Measurements from ENCODE around the gene TULP4.

The TULP4 gene

DNA sequence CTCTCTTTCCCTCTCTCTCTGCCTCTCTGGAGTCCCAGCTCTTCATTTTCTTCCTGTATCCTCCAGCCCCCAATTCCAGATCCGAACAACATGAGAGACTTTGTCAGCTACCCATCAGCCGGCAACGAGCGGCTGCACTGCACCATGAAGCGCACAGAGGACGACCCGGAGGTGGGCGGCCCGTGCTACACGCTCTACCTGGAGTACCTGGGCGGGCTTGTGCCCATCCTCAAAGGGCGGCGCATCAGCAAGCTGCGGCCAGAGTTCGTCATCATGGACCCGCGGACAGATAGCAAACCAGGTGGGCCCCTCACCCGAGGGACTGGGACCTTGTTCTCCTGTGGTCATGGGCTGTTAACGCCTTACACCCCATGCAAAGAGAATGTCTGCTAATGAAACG, 168.7 kb downstream of the TULP4 start:
- Histone ChIP-seq H3K4me1 (ENCODE audit: control insufficient read depth, insufficient read depth, low read length) (no peaks in the 10 kb centered on the region), H3K9ac (ENCODE audit: low read length) (no peak overlapping the region), H3K4me3 (ENCODE audit: low read length) (no peak overlapping the region), H3K27me3 (ENCODE audit: control insufficient read depth, insufficient read depth, low read length) (no peaks in the 10 kb centered on the region), H3K36me3 (ENCODE audit: control insufficient read depth, insufficient read depth, low read length) (peaks cover 14% of the 10 kb centered on the region), H3K27ac (ENCODE audit: low read depth, low read length) (no peak overlapping the region)

GRCh38 chr6:158481690-158482473, 169.6 kb downstream of the TULP4 start:
- Histone ChIP-seq H3K27ac (ENCODE audit: low read depth, low read length) (no peak overlapping the region), H3K4me1 (ENCODE audit: control insufficient read depth, insufficient read depth, low read length) (no peaks in the 10 kb centered on the region), H3K27me3 (ENCODE audit: control insufficient read depth, insufficient read depth, low read length) (no peaks in the 10 kb centered on the region), H3K9ac (ENCODE audit: low read length) (no peak overlapping the region), H3K36me3 (ENCODE audit: control insufficient read depth, insufficient read depth, low read length) (peaks cover 14% of the 10 kb centered on the region), H3K4me3 (ENCODE audit: low read length) (no peak overlapping the region)

DNA sequence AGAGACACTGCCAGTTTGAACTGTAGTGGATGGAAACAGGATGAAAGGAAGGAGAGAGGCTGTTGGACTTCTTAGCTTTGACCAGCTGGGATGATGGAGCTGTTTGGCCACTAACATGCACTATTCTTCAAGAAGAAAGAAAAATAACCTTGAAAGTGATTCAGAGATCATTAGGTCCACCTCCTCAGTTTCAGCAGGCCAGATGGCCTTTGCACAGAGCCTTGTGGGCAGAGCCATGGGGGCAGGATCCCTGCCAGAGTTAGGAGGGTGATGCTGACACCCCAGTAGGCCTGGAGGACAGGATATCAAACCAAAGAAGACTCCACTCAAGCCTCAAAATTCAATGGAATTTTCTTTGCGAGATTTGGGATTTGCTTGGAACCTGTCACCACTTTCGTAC, 173.2 kb downstream of the TULP4 start:
- Histone ChIP-seq H3K27ac (ENCODE audit: low read depth, low read length) (no peak overlapping the region), H3K27me3 (ENCODE audit: control insufficient read depth, insufficient read depth, low read length) (no peaks in the 10 kb centered on the region), H3K36me3 (ENCODE audit: control insufficient read depth, insufficient read depth, low read length) (peaks cover 10% of the 10 kb centered on the region), H3K4me3 (ENCODE audit: low read length) (no peak overlapping the region), H3K4me1 (ENCODE audit: control insufficient read depth, insufficient read depth, low read length) (no peaks in the 10 kb centered on the region), H3K9ac (ENCODE audit: low read length) (no peak overlapping the region)

- Histone ChIP-seq H3K4me3 (ENCODE audit: low read length) (no peak overlapping the region), H3K27ac (ENCODE audit: low read depth, low read length) (no peak overlapping the region), H3K36me3 (ENCODE audit: control insufficient read depth, insufficient read depth, low read length) (peaks cover 4% of the 10 kb centered on the region), H3K4me1 (ENCODE audit: control insufficient read depth, insufficient read depth, low read length) (no peaks in the 10 kb centered on the region), H3K9ac (ENCODE audit: low read length) (no peak overlapping the region), H3K27me3 (ENCODE audit: control insufficient read depth, insufficient read depth, low read length) (no peaks in the 10 kb centered on the region)
Measured at GRCh38 chr6:158487495-158487894, 175.2 kb downstream of the TULP4 start.

DNA sequence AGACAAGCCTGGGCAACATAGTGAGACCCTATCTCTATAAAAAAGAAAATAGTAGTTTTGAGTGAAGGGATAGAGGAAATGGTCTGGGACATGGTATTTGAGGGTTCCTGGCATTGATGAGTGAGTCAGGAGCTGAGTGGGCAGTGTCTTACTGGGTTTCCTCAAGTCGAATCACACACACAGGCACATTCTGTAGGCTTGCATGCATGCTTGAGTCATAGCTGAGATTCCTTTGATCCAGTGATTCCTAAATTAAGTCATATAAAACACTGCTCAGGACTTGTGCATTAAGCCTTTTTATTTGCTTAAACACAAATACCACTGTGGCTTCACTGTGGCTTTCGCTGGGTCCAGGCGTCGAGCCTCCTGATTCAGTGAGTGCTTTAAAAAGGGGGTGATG, 175.8 kb downstream of the TULP4 start:
- H3K9ac ChIP-seq (ENCODE audit: low read length), result no peak overlapping the region
- no peak overlapping the region for H3K27ac ChIP-seq (ENCODE audit: low read depth, low read length)
- no peaks in the 10 kb centered on the region for H3K4me1 ChIP-seq (ENCODE audit: control insufficient read depth, insufficient read depth, low read length)
- peaks cover 3% of the 10 kb centered on the region for H3K36me3 ChIP-seq (ENCODE audit: control insufficient read depth, insufficient read depth, low read length)
- H3K27me3 ChIP-seq (ENCODE audit: control insufficient read depth, insufficient read depth, low read length), result no peaks in the 10 kb centered on the region
- no peak overlapping the region for H3K4me3 ChIP-seq (ENCODE audit: low read length)

DNA sequence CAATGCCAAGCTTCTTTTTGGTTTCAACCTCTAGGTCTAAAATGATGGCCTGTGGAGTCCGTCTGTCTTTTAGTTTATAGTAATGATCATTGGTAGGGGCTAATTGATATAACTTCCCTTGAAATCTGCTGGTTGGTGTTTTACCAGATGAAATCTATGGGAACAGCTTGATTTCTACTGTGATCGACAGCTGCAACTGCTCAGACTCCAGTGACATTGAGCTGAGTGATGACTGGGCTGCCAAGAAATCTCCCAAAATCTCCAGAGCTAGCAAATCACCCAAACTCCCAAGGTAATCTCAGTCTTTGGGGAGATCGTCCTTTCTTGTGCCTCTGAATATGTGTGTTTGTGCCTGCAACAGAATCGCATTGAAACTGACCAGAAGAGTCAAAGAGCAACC, 177.2 kb downstream of the TULP4 start:
- no peak overlapping the region for H3K9ac ChIP-seq (ENCODE audit: low read length)
- peaks cover 8% of the 10 kb centered on the region for H3K36me3 ChIP-seq (ENCODE audit: control insufficient read depth, insufficient read depth, low read length)
- H3K27ac ChIP-seq (ENCODE audit: low read depth, low read length), result no peak overlapping the region
- no peaks in the 10 kb centered on the region for H3K27me3 ChIP-seq (ENCODE audit: control insufficient read depth, insufficient read depth, low read length)
- no peaks in the 10 kb centered on the region for H3K4me1 ChIP-seq (ENCODE audit: control insufficient read depth, insufficient read depth, low read length)
- no peak overlapping the region for H3K4me3 ChIP-seq (ENCODE audit: low read length)

- peaks cover 8% of the 10 kb centered on the region for H3K36me3 ChIP-seq (ENCODE audit: control insufficient read depth, insufficient read depth, low read length)
- no peak overlapping the region for H3K9ac ChIP-seq (ENCODE audit: low read length)
- H3K4me1 ChIP-seq (ENCODE audit: control insufficient read depth, insufficient read depth, low read length), result no peaks in the 10 kb centered on the region
- no peak overlapping the region for H3K4me3 ChIP-seq (ENCODE audit: low read length)
- H3K27ac ChIP-seq (ENCODE audit: low read depth, low read length), result no peak overlapping the region
- no peaks in the 10 kb centered on the region for H3K27me3 ChIP-seq (ENCODE audit: control insufficient read depth, insufficient read depth, low read length)
Measured at GRCh38 chr6:158492881-158493280, 180.6 kb downstream of the TULP4 start.

DNA sequence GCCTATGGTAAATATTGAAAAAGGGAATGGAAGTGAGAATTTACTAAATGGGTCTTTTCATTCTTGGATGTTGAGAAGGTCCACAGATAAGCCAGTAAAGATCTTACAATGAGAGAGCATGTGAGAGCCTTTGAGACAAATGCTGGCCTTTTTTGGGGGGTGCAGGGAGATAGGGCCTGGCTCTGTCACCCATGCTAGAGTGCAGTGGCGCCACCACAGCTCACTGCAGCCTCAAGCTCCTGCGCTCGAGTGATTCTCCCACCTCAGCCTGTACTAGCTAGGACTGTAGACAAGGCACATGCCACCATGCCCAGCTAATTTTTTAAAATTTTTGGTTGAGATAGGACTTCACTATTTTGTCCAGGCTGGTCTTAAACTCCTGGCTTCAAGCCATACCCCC, 184.4 kb downstream of the TULP4 start:
- no peaks in the 10 kb centered on the region for H3K4me1 ChIP-seq (ENCODE audit: control insufficient read depth, insufficient read depth, low read length)
- no peak overlapping the region for H3K9ac ChIP-seq (ENCODE audit: low read length)
- H3K4me3 ChIP-seq (ENCODE audit: low read length), result no peak overlapping the region
- no peak overlapping the region for H3K27ac ChIP-seq (ENCODE audit: low read depth, low read length)
- H3K36me3 ChIP-seq (ENCODE audit: control insufficient read depth, insufficient read depth, low read length), result peaks cover 8% of the 10 kb centered on the region
- no peaks in the 10 kb centered on the region for H3K27me3 ChIP-seq (ENCODE audit: control insufficient read depth, insufficient read depth, low read length)

GRCh38 chr6:158497620-158498019, 185.4 kb downstream of the TULP4 start:
- Histone ChIP-seq H3K9ac (ENCODE audit: low read length) (no peak overlapping the region), H3K4me3 (ENCODE audit: low read length) (no peak overlapping the region), H3K27me3 (ENCODE audit: control insufficient read depth, insufficient read depth, low read length) (no peaks in the 10 kb centered on the region), H3K27ac (ENCODE audit: low read depth, low read length) (no peak overlapping the region), H3K4me1 (ENCODE audit: control insufficient read depth, insufficient read depth, low read length) (no peaks in the 10 kb centered on the region), H3K36me3 (ENCODE audit: control insufficient read depth, insufficient read depth, low read length) (peaks cover 5% of the 10 kb centered on the region)

DNA sequence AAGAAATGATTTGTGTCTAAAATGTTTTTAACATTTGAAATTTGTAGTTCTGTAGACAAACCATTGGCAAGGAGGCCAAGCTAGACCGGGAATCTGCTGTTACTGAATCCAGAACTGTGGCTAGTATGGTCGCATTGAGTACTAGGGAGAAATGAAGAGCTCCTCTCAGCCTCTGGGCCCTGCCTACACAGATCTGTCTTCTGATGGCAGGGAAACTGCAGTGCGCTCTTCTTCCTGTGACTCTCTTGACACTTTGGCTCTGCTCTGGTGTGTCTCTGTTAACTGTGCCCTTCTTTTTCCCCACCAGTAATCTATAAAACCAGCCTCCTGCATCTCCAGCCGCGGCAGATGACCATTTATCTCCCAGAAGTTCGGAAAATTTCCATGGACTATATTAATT, 186.1 kb downstream of the TULP4 start:
- Histone ChIP-seq H3K36me3 (ENCODE audit: control insufficient read depth, insufficient read depth, low read length) (peaks cover 11% of the 10 kb centered on the region), H3K27ac (ENCODE audit: low read depth, low read length) (no peak overlapping the region), H3K4me1 (ENCODE audit: control insufficient read depth, insufficient read depth, low read length) (no peaks in the 10 kb centered on the region), H3K27me3 (ENCODE audit: control insufficient read depth, insufficient read depth, low read length) (no peaks in the 10 kb centered on the region), H3K4me3 (ENCODE audit: low read length) (no peak overlapping the region), H3K9ac (ENCODE audit: low read length) (no peak overlapping the region)

DNA sequence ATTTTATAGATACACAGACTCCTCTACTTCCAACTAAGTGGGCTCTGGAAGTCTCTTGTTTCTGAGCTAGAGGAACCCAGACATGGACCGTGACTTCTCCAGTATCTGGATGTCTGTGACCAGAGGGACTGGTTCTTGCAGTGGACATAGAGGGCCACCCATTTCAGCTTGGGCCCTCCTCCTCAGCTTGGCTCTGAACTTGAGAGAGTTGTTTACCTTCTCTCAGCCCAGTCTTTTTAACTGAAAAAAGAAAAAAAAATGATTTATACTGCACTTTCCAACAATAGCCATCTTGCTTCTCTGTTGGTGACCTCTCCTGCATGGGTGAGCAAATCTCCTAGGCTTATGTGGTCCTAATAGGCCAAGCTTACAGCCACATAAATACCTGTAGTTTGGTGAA, 187.3 kb downstream of the TULP4 start:
- H3K4me3 ChIP-seq (ENCODE audit: low read length), result no peak overlapping the region
- no peak overlapping the region for H3K9ac ChIP-seq (ENCODE audit: low read length)
- no peaks in the 10 kb centered on the region for H3K4me1 ChIP-seq (ENCODE audit: control insufficient read depth, insufficient read depth, low read length)
- H3K36me3 ChIP-seq (ENCODE audit: control insufficient read depth, insufficient read depth, low read length), result peaks cover 6% of the 10 kb centered on the region
- no peak overlapping the region for H3K27ac ChIP-seq (ENCODE audit: low read depth, low read length)
- H3K27me3 ChIP-seq (ENCODE audit: control insufficient read depth, insufficient read depth, low read length), result no peaks in the 10 kb centered on the region

GRCh38 chr6:158500016-158500735, 187.9 kb downstream of the TULP4 start:
- Histone ChIP-seq H3K27ac (ENCODE audit: low read depth, low read length) (no peak overlapping the region), H3K9ac (ENCODE audit: low read length) (no peak overlapping the region), H3K36me3 (ENCODE audit: control insufficient read depth, insufficient read depth, low read length) (peaks cover 6% of the 10 kb centered on the region), H3K27me3 (ENCODE audit: control insufficient read depth, insufficient read depth, low read length) (no peaks in the 10 kb centered on the region), H3K4me3 (ENCODE audit: low read length) (no peak overlapping the region), H3K4me1 (ENCODE audit: control insufficient read depth, insufficient read depth, low read length) (no peaks in the 10 kb centered on the region)

Data from rectal smooth muscle tissue (tissue), 1 donor.